GM12875 (cell line): ENCODE data around the gene SPANXD.

Experiments used
- H3K4me3 ChIP-seq: one replicate; pipeline ENCODE4 v1.5.1; 2011; ENCODE audit warnings: low read depth, low read length, control low read depth
- CTCF ChIP-seq: IDR thresholded peaks from 2 replicates; pipeline ENCODE4 v1.5.1; 2011; ENCODE audit warnings: low read depth, mild to moderate bottlenecking, control low read depth, inconsistent platforms, low read length, moderate library complexity, borderline replicate concordance; ENCODE audit not compliant: insufficient read depth

Gene SPANXD

GRCh38 chrX:141673946-141674345 is 24.6 kb downstream of the SPANXD start:
- H3K4me3 ChIP-seq = no peak overlapping the region
- no peak for TF ChIP-seq CTCF

GRCh38 chrX:141669689-141670088 is 28.9 kb downstream of the SPANXD start:
- no peak overlapping the region for H3K4me3 ChIP-seq
- no peak for TF ChIP-seq CTCF

GRCh38 chrX:141668371-141668770 is 30.2 kb downstream of the SPANXD start:
- TF ChIP-seq CTCF = no peak
- H3K4me3 ChIP-seq = no peak overlapping the region

GRCh38 chrX:141662781-141663180 is 35.8 kb downstream of the SPANXD start:
- TF ChIP-seq CTCF = no peak
- no peak overlapping the region for H3K4me3 ChIP-seq

GRCh38 chrX:141652286-141652685 is 46.3 kb downstream of the SPANXD start:
- H3K4me3 ChIP-seq = no peak overlapping the region
- TF ChIP-seq CTCF = no peak
